GM19397 (cell line): ENCODE measurements around the gene IL3RA.
A peak's percentile ranks its signal among the peaks of the same experiment; 100 is the strongest.
"Not testable (repeated sequence)": the region's sequence is repeated elsewhere in the genome, so short reads cannot be mapped to it uniquely, and the experiment has no call there.

Experiments
- ATAC-seq: cut with Tn5 transposase; IDR thresholded peaks from one replicate; pipeline ENCODE4 v1.9.1; 2021; ENCODE audit warnings: mild to moderate bottlenecking, moderate library complexity; ENCODE audit not compliant: unreplicated experiment

IL3RA gene

GRCh38 chrX:1327651-1328304 is 8.8 kb upstream of the IL3RA start:
- ATAC-seq: no peak

DNA sequence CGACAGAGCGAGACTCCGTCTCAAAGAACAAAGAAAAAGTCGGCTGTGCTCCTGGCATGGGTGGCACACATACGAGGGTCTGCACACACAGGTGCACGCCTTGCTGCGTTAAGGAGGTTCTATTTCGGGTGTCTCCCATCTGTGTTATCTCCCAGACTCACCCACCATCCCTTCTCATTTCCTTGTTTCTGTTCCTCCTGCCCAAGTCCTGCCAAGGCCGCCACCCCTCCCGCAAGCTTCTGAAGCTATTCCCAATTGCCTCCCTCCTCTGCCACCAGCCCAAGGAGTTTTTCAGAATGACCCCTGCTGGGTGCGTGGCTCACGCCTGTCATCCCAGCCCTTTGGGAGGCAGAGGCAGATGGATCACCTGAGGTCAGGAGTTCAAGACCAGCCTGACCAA is 6.0 kb upstream of the IL3RA start:
- no peak for ATAC-seq

- ATAC-seq: not testable (repeated sequence)
Observed at GRCh38 chrX:1332433-1332832, 4.2 kb upstream of the IL3RA start.

DNA sequence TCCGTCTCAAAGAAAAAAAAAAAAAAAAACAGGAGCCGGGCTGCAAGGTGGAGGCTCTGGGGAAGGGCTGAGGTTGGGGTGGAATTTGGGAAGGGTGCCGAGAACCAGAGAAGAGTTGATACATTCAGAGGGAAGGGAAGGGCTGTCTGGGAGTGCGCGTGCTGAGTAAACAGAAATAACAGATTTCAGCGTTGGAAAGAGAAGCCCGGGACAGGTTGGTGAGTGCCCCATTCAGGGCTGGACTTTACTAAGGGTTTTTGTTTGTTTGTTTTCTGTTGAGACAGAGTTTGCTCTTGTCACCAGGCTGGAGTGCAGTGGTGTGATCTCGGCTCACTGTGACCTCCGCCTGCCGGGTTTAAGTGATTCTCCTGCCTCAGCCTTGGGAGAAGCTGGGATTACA is 1.7 kb upstream of the IL3RA start:
- ATAC-seq: no peak

- ATAC-seq: peak; percentile 47
Observed at GRCh38 chrX:1336948-1337779, 579 bp downstream of the IL3RA start.

DNA sequence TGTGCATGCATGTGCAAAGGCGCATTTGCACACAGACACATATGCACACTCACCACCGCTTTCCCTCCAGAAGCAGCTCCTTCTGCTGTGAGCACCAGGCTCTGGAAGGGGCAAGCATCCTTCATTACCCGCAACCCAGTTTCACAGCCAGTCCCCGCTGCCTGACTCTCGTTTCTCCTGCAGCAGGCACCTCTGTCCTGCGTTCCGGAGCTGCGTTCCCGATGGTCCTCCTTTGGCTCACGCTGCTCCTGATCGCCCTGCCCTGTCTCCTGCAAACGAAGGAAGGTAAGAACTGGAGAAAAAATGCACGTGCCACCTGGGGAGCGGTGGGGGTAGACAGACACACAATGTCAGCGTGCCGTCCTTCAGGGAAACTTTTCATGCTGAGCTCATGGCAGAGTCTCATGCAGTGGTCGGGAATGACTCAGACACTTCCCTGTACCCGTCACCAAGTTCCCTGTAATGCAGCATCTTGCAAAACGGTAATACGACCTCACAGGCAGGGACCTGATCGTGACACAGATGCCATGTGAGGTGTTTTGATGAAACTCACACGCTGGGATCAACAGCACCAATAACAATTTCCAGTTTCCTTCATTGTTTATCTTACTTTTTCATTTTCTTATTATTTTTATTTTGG is 5.1 kb downstream of the IL3RA start:
- ATAC-seq: no peak

GRCh38 chrX:1349606-1350005 is 13.0 kb downstream of the IL3RA start:
- ATAC-seq: not testable (repeated sequence)

- no peak for ATAC-seq
Observed at GRCh38 chrX:1351981-1352714, 15.6 kb downstream of the IL3RA start.

- no peak for ATAC-seq
Observed at GRCh38 chrX:1354036-1355019, 17.7 kb downstream of the IL3RA start.

DNA sequence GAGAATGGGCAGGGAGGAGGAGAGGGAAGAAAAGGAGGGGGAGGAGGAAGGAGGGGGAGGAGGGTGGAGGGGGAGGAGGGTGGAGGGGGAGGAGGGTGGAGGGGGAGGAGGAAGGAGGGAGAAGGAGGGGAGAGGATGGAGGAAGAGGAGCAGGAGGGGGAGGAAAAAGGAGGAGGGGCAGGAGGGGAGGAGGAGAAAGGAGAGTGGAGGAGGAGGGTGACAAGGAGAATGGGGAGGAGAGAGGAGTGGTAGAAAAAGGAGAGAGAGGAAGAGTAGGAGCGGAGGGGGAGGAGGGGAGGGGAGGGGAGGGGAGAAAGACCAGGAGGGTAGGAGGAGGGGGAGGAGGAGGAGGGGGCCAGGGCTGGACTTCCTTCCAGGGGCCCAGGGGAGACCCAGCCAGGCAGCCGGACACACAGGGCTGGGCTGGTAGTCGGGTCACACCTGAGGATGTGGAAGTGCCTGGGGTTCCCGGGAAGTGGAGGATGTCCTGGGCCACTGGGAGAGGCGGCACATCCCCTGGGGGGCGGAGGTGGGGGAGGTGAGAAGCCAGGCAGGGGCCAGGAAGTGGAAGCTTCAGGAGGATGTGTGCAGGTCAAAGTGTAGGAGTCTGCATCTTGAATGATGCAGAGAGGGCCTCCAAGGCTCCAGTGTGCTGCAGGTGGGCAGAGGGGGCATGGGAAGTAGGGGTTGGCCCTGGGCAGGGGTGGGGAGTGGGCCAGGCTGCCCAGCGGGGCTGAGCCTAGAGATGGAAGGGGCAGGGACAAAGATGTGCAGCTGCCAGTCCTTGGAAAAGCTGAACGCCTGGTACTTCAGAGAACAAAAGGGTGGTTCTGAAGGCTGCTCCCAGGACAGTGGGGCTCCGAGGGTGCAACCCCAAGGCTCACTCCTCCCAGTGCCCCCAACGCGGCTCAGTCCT is 18.8 kb downstream of the IL3RA start:
- no peak for ATAC-seq

DNA sequence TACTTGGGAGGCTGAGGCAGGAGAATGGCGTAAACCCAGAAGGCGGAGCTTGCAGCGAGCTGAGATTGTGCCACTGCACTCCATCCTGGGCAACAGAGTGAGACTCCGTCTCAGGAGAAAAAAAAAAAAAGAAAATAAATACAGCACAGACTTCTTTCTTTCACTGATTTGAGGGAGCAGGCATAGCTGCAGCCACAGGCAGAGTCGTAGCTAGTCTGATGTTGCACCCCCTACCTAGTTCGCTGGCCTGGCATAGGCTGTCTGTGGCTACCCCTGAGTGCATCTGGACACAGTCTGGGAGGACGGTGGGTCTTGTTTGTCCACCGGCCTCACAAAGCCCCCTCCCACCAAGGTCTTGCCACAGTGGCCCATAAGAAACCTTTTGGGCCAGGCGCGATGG is 21.4 kb downstream of the IL3RA start:
- no peak for ATAC-seq

- no peak for ATAC-seq
Observed at GRCh38 chrX:1358793-1359476, 22.4 kb downstream of the IL3RA start.

DNA sequence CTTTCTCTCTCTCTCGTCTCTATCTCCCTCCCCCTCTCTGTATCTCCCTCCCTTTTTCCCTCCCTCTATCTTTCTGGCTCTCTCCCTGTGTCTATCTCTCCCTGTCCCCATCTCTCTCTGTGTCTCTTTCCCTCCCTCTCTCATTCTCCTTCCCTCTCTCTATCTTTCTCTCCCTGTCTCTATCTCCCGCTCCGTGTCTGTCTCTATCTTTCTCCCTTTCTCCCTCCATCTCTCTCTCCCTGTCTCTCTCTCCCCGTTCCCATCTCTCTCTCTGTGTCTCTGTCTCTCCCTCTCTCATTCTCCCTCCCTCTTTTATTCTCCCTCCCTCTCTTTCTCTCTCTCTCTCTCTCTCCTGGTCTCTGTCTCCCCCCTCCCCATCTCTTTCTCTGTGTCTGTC is 22.9 kb downstream of the IL3RA start:
- no peak for ATAC-seq

DNA sequence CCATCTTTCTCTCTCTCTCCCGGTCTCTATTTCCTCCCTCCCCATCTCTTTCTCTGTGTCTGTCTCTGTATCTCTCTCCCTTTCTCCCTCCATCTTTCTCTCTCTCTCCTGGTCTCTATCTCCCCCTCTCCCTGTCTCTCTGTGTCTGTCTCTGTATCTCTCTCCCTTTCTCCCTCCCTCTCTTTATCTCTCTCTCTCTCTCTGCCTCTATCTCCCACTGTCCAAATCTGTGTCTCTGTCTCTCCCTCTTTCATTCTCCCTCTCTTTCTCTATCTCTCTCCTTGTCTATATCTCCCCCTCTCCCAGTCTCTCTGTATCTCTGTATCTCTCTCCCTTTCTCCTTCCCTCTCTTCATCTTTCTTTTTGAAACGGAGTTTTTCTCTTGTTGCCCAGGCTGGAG is 23.6 kb downstream of the IL3RA start:
- no peak for ATAC-seq

GRCh38 chrX:1361275-1361674 is 24.7 kb downstream of the IL3RA start:
- ATAC-seq: no peak

DNA sequence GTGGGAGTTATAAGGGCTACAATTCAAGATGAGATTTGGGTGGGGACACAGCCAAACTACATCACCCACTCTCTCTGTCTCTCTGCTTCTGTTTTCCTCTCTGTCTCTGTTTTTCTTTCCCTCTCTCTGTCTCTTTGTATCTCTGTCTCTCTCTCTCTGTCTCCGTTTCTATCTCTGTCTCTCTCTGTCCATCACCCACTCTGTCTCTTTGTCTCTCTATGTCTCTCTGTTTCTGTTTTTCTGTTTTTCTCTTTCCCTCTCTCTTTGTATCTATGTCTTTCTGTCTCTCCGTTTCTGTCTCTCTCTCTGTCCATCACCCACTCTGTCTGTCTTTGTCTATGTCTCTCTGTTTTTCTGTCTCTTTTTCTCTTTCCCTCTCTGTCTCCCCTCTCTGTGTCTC is 25.3 kb downstream of the IL3RA start:
- ATAC-seq: no peak

DNA sequence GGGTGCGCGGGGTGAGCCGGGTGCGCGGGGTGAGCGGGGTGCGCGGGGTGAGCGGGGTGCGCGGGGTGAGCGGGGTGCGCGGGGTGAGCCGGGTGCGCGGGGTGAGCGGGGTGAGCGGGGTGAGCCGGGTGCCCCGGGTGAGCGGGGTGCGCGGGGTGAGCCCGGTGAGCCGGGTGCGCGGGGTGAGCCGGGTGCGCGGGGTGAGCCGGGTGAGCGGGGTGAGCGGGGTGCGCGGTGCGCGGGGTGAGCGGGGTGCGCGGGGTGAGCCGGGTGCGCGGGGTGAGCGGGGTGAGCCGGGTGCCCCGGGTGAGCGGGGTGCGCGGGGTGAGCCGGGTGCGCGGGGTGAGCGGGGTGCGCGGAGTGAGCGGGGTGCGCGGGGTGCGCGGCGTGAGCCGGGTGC is 29.8 kb downstream of the IL3RA start:
- ATAC-seq: not testable (repeated sequence)

DNA sequence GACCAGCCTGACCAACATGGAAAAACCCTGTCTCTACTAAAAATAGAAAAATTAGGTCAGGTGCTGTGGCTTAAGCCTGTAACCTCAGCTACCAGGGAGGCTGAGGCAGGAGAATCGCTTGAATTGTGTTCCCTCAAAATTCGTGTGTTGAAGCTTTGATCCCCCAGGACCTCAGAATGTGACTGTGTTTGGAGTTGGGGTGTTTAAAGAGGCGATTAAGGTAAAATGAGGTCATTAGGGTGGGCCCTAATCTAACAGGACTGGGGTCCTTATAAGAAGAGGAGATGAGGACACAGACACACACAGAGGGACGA is 31.8 kb downstream of the IL3RA start:
- ATAC-seq: no peak

GRCh38 chrX:1378306-1378759 is 41.7 kb downstream of the IL3RA start:
- ATAC-seq: no peak
